ENCODE results near the gene AMH.

- TF ChIP-seq SREBF2 (IDR thresholded peaks at IDR 0.05) (no peak), CTCF (IDR thresholded peaks at IDR 0.05) (no peak), POLR2A (IDR thresholded peaks at IDR 0.05; ENCODE audit: low read length) (no peak)
Observed at GRCh38 chr19:2278459-2279158, 29.5 kb downstream of the AMH start.

Measured in A549 (cell line).